Heart left ventricle (tissue), 13 donors: Measurements from ENCODE around the gene HIBADH.

ENCODE experiments used
- POLR2A ChIP-seq, 2 donors: fragments of 450-650 bp; IDR thresholded peaks; one replicate each; pipeline ENCODE4 v1.6.1; 2017; ENCODE audit warnings: antibody characterized with exemption in 2 of 2, mild to moderate bottlenecking in 2 of 2, moderate library complexity in 2 of 2
- TF ChIP-seq, protein P1 (sequence below), 12 donors: fragments of 200-600 bp; sonication (generic) in 4 of 12; IDR thresholded peaks; one replicate each; pipeline versions ENCODE4 v1.5.0 to v1.8.0; 2018 to 2022; ENCODE audit warnings: antibody characterized with exemption in 12 of 12, mild to moderate bottlenecking in 5 of 12
- donor health status: ischemic (EF 13 %, LVEDD 7.1; RV severe dilation, severe dysfunction).
- donor health status: DM: no; HTN: yes; CAD: no.
- donor health status: DM: no; HTN: no; CAD: no.
- donor health status: ischemic (EF 25% LVEDD 6.9; RV normal size, moderate dysfunction).
- donor health status: ischemic (EF 25% LVEDD 5.7; RV mildly dilated, moderate dysfunction).
- donor health status: ischemic (EF 35%, LVEDD 5.7; RV mildly dilated, moderate dysfunction).
- donor health status: nonischemic (EF 11% LVEDD 7.7; RV severe dilation, severe dysfunction).
- donor health status: DM: yes; HTN: yes; CAD: no.
- donor health status: PGD.
- donor health status: ischemic (EF 29% LVEDD 5.4; RV normal size, mild dysfunction).
- donor health status: nonischemic (EF 23%, LVEDD 6.1; RV moderate dilation, normal function).

DNA sequence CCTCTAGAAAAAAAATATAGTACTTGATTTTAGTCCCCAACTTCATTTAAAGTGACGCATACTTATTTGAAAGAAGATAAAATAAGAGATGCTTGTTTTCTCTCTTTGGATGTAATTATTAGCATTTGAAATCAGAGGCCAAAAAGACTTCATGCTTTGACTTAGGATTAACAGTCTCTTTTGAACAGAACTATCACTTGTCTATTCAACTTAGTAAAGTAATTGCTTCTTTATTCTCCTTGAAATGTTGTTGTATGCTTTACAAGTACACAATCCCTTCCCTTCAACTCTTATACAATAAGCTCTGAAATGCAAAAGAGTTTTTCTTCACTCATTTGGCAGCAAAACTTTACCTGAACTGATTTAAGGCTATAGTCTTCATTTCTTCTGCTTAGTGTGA lies 80.8 kb downstream of the HIBADH start:
- no peak for TF ChIP-seq POLR2A (IDR thresholded peaks at IDR 0.05)
- TF ChIP-seq, protein P1, sequence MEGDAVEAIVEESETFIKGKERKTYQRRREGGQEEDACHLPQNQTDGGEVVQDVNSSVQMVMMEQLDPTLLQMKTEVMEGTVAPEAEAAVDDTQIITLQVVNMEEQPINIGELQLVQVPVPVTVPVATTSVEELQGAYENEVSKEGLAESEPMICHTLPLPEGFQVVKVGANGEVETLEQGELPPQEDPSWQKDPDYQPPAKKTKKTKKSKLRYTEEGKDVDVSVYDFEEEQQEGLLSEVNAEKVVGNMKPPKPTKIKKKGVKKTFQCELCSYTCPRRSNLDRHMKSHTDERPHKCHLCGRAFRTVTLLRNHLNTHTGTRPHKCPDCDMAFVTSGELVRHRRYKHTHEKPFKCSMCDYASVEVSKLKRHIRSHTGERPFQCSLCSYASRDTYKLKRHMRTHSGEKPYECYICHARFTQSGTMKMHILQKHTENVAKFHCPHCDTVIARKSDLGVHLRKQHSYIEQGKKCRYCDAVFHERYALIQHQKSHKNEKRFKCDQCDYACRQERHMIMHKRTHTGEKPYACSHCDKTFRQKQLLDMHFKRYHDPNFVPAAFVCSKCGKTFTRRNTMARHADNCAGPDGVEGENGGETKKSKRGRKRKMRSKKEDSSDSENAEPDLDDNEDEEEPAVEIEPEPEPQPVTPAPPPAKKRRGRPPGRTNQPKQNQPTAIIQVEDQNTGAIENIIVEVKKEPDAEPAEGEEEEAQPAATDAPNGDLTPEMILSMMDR (IDR thresholded peaks at IDR 0.05), result no peak
